ENCODE results near the gene GGT6.

DNA sequence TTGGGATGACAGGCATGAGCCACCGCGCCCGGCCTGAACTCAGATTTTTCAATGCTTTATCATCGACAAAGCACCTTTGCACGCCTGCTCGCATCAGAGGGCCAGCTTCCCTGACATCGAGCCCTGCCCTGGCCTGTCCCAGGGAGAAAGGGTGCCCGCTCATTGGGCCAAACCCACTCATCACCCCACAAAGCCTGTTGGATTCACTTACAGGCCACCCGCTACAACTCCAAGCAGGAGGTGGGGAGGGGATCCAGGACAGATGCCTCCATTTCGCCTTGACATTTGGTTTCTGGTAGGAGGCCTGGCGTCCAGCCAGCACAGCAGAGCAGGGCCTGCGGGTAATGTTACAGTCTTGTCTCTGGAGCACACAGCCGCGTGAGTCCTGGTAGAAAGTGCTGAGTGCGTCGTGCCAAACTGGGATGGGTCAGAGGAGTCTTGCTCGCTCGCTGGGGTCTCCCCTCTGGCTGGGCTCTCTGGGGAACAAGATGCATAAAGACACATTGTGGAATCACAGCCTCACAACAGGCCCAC is 43.8 kb upstream of the GGT6 start:
- TF ChIP-seq, protein P1, sequence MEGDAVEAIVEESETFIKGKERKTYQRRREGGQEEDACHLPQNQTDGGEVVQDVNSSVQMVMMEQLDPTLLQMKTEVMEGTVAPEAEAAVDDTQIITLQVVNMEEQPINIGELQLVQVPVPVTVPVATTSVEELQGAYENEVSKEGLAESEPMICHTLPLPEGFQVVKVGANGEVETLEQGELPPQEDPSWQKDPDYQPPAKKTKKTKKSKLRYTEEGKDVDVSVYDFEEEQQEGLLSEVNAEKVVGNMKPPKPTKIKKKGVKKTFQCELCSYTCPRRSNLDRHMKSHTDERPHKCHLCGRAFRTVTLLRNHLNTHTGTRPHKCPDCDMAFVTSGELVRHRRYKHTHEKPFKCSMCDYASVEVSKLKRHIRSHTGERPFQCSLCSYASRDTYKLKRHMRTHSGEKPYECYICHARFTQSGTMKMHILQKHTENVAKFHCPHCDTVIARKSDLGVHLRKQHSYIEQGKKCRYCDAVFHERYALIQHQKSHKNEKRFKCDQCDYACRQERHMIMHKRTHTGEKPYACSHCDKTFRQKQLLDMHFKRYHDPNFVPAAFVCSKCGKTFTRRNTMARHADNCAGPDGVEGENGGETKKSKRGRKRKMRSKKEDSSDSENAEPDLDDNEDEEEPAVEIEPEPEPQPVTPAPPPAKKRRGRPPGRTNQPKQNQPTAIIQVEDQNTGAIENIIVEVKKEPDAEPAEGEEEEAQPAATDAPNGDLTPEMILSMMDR (IDR thresholded peaks at IDR 0.05) = no peak
- no peak for TF ChIP-seq POLR2A (IDR thresholded peaks at IDR 0.05)
